GM18511 (cell line): ENCODE results near the gene PTGER2.

Source experiments
- ATAC-seq: cut with Tn5 transposase; IDR thresholded peaks from one replicate; pipeline ENCODE4 v1.9.1; 2021; ENCODE audit warnings: mild to moderate bottlenecking, moderate library complexity; ENCODE audit not compliant: unreplicated experiment

Gene PTGER2

DNA sequence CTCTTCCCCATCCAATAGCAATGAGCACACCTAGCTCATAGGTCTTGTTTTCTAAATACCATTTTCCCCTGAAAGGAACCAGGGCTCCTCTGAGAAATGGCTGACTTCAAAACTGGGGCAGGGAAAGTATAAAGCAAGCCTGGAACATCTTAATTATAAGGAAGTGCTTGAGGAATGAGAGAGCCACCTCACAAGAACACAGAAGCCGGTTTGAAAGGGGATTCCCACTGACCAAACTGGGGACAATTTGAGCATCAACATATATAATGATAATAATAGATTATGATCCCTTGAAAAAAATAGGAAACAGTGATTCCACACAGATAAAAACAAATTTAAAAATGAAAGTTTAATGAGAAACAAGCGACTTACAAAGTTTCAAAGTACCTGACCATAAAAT lies 22.1 kb downstream of the PTGER2 start:
- no peak for ATAC-seq

- no peak for ATAC-seq
These were observed 24.1 kb downstream of the PTGER2 start for GRCh38 chr14:52338051-52338681.

GRCh38 chr14:52339262-52339661 lies 25.1 kb downstream of the PTGER2 start:
- no peak for ATAC-seq

GRCh38 chr14:52342849-52343596 lies 28.9 kb downstream of the PTGER2 start:
- ATAC-seq = no peak

DNA sequence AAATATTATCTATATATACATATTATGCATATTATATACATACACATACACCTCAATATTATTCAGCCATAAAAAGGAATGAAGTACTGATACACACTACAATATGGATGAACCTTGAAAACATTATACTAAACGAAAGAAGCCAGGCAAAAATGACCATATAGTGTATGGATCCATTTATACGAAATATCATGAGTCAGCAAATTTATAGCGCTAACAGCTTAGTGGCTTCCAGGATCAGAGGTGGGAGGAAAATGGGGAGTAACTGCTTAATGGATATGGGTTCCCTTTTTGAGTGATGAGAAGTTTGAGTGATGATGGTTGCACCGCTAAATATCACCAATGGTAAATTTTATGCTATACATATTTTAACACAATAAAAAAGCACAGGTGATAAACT lies 32.7 kb downstream of the PTGER2 start:
- ATAC-seq = no peak

DNA sequence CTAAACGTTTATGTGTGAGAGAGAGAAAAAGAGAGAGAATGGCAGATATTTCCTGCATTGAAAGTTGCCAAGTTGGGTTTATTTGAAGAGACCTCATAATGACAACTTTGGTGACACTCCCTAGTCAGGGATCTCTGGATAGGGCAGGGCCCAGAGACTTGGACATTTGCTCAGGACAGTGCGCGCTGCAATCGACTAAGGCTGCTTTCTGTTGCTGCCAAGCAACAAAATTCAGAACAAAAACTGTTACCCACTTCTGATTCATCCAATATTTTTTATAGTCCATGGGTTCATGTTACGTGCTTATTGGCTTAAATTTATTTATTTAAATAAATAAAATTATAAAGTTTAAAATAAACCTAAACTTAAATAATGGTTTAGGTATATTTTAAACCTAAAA lies 34.2 kb downstream of the PTGER2 start:
- no peak for ATAC-seq

DNA sequence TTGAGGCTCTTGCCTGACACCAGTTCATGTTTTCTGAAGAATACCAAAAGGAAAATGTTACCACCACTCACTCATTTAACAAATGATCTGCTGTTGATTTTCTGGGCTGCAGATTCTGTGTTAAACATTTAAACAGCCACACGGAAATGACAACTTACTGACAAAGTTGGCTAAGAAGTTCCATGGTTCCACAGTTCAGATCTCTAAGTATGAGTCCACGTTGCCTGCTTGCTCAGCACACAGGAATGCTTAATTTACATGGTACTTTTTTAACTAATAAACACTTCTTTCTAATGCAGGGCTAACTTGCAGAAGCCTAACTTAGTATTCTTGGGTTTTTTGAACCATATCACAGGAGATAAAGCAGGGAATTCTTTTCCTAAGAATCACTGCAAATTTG lies 34.7 kb downstream of the PTGER2 start:
- no peak for ATAC-seq

GRCh38 chr14:52349731-52350130 lies 35.6 kb downstream of the PTGER2 start:
- ATAC-seq = no peak

GRCh38 chr14:52350445-52350844 lies 36.3 kb downstream of the PTGER2 start:
- no peak for ATAC-seq

DNA sequence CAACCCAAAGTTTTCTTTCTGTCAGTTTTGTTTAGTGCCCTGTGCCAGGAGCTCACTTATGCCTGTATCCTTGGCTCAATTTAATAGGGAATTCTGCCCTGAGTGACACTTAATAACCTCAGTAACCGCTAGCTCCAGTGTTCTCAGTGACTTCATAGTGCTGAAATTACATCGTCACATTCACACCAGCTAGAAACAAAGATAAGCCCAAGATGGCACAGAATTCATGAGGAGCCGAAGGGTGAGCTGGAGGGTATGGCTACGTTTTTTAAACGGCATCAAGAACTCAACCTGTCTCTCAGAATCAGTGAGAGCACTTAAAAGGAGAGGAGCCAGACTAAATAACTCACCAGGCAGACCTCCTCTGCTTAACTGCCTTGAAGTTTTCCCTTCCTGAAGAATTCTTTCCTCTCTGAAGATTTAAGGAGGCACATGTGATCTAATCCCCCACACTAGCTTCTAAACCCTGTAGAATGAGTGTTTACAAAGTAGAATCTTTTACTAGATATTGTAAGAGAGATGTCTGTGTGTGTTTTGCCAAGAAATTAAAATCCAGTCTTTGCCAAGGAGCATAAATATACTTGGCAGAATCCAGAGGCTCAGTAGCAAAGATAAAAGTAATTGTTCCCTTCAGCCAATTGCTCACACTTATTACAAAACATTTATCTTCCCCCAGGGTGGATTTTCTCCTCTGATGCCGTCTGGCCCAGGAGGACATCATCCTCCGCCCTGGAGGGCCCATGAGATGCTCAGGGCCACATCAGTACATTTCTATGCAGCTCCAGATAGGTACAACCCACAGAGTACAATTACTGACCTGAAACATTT lies 37.3 kb downstream of the PTGER2 start:
- peak; percentile 47 for ATAC-seq

GRCh38 chr14:52352061-52352491 lies 38.0 kb downstream of the PTGER2 start:
- ATAC-seq = peak; percentile 90

- peak; percentile 19 for ATAC-seq
These were observed 38.5 kb downstream of the PTGER2 start for GRCh38 chr14:52352569-52352968.

GRCh38 chr14:52354242-52354641 lies 40.1 kb downstream of the PTGER2 start:
- ATAC-seq = no peak

DNA sequence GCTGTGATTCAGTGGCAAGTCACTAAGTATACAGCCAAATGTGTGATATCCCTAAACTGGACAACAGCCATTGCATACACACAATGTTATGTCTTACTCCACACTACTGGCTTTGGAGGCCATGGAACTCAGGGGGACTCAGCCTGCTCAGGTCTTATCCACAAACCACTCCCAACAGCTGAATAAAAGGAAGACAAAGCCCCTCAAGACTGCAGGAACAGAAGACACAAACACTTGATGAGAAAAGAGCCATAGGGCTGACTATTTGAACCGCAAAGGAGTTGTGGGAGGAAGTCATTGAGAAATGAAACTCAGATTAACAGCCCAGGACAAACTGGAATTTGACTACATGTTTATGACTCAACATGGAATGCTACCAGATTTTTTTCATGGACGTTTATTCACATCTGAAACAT lies 40.9 kb downstream of the PTGER2 start:
- ATAC-seq = no peak

GRCh38 chr14:52355526-52355925 lies 41.4 kb downstream of the PTGER2 start:
- ATAC-seq = no peak

- no peak for ATAC-seq
These were observed 41.9 kb downstream of the PTGER2 start for GRCh38 chr14:52356025-52356424.

DNA sequence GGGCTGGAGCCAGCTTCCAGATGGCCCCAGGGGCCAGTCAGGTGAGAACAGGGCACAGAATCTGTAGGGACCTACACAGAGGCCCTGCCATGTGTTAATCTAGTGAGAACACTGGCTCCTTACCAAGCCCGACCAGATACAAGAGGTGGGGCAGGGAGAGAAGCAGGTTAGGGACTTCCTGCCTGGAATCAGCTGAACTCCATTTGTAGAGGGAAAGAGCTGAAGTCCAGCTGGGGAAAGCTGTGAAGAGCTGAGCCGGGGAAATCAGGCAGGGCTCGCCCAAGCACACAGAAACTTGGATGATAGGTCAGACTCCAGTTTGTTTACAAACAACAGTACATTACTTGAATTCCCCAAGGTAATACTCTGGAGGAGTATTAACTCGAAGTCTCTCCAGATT lies 46.7 kb downstream of the PTGER2 start:
- ATAC-seq = no peak

- no peak for ATAC-seq
These were observed 49.1 kb downstream of the PTGER2 start for GRCh38 chr14:52363041-52363704.

- no peak for ATAC-seq
These were observed 49.8 kb downstream of the PTGER2 start for GRCh38 chr14:52363961-52364360.

DNA sequence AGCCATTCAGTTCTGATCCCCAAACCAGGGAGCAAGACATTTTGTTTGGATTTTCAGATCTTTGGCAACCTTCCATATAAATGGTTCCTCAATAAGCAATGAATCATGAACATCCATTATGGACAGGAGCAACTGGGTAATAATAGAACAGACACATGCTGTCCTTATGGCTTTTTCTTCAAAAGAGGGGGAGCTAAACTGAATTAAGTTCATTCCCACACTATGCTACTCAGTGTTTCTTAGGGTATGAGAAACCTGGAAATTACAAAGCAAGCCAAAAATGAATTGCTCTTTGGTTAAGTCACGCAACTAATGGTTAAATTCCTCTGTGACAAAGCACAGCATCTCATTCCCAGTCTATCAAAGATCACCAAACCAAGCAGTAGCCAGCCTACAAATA lies 51.0 kb downstream of the PTGER2 start:
- no peak for ATAC-seq

- ATAC-seq = no peak
These were observed 52.7 kb downstream of the PTGER2 start for GRCh38 chr14:52366796-52367315.
